ENCODE measurements around the gene SH3PXD2A.

Gene SH3PXD2A

GRCh38 chr10:103671126-103671895, 184.1 kb downstream of the SH3PXD2A start:
- in situ Hi-C loops (cut with HindIII; ENCODE audit: low sequenced_read_pairs): no loop called here
- H3K4me3 ChIP-seq (ENCODE audit: low read depth, low read length): no peak overlapping the region
- no peak for DNase-seq (ENCODE audit: low read depth)
- TF ChIP-seq CTCF (IDR thresholded peaks at IDR 0.05; ENCODE audit: low read depth, low read length, missing control alignments): no peak

GRCh38 chr10:103669944-103670343, 185.4 kb downstream of the SH3PXD2A start:
- no peak overlapping the region for H3K4me3 ChIP-seq (ENCODE audit: low read depth, low read length)
- in situ Hi-C loops (cut with HindIII; ENCODE audit: low sequenced_read_pairs): no loop called here
- no peak for TF ChIP-seq CTCF (IDR thresholded peaks at IDR 0.05; ENCODE audit: low read depth, low read length, missing control alignments)
- DNase-seq (ENCODE audit: low read depth): no peak

GRCh38 chr10:103669243-103669929, 186.0 kb downstream of the SH3PXD2A start:
- in situ Hi-C loops (cut with HindIII; ENCODE audit: low sequenced_read_pairs): no loop called here
- TF ChIP-seq CTCF (IDR thresholded peaks at IDR 0.05; ENCODE audit: low read depth, low read length, missing control alignments): no peak

GRCh38 chr10:103668351-103669242, 186.8 kb downstream of the SH3PXD2A start:
- H3K4me3 ChIP-seq (ENCODE audit: low read depth, low read length): no peak overlapping the region
- TF ChIP-seq CTCF (IDR thresholded peaks at IDR 0.05; ENCODE audit: low read depth, low read length, missing control alignments): no peak
- no peak for DNase-seq (ENCODE audit: low read depth)
- in situ Hi-C loops (cut with HindIII; ENCODE audit: low sequenced_read_pairs): no loop called here

More at GRCh38 chr10:103669243-103669929, 186.0 kb downstream of the SH3PXD2A start:
- H3K4me3 ChIP-seq (ENCODE audit: low read depth, low read length): no peak overlapping the region
- DNase-seq (ENCODE audit: low read depth): no peak

- no peak for DNase-seq (ENCODE audit: low read depth)
- no peak overlapping the region for H3K4me3 ChIP-seq (ENCODE audit: low read depth, low read length)
- TF ChIP-seq CTCF (IDR thresholded peaks at IDR 0.05; ENCODE audit: low read depth, low read length, missing control alignments): no peak
- in situ Hi-C loops (cut with HindIII; ENCODE audit: low sequenced_read_pairs): no loop called here
Observed at GRCh38 chr10:103667356-103667755, 188.0 kb downstream of the SH3PXD2A start.

GRCh38 chr10:103666762-103667150, 188.6 kb downstream of the SH3PXD2A start:
- DNase-seq (ENCODE audit: low read depth): no peak
- TF ChIP-seq CTCF (IDR thresholded peaks at IDR 0.05; ENCODE audit: low read depth, low read length, missing control alignments): no peak
- H3K4me3 ChIP-seq (ENCODE audit: low read depth, low read length): no peak overlapping the region
- in situ Hi-C loops (cut with HindIII; ENCODE audit: low sequenced_read_pairs): no loop called here

Measured in astrocyte of the cerebellum (primary cell).